Measurements from ENCODE around the gene APOB.
"Not testable (repeated sequence)": the region's sequence is repeated elsewhere in the genome, so short reads cannot be mapped to it uniquely, and the experiment has no call there.

APOB gene

DNA sequence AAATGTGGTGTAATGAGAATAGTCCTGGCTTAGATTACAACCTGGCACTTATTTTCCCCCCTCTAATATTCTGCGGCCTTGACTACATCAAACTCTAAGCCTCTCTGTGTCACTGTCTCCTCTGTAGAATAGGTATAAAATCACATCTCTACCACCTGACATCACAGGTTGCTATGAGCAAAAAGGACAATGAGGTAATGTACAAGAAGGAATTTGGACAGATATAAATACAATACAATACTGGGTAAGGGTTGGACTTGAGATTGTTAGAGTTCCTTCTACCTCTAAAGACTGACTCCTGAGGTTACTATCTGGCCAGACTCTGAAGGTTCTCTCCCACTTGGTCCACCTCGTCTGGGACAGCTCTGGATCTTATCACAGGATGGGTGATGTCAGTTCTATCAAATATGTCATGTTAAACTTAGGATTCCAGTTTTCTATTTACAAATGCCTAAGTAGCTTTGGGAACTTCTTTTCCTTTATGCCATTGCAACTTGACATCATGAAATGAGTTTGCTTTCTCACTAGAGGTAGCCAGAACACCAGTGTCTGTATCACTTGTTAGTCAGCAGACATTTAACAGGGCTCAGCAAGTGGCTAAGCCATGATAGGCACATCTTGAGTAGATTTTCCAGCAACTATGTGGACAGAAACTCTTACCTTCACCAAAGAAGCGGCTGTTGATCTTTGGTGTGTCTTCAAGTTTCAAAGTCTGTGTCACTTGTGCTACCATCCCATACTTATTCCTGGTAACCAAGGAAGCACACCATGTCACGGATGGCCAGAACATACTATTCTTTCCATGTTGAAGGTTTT lies 9.5 kb downstream of the APOB start:
- no peak for DNase-seq (ENCODE audit: low read depth in 2 of 2)

DNA sequence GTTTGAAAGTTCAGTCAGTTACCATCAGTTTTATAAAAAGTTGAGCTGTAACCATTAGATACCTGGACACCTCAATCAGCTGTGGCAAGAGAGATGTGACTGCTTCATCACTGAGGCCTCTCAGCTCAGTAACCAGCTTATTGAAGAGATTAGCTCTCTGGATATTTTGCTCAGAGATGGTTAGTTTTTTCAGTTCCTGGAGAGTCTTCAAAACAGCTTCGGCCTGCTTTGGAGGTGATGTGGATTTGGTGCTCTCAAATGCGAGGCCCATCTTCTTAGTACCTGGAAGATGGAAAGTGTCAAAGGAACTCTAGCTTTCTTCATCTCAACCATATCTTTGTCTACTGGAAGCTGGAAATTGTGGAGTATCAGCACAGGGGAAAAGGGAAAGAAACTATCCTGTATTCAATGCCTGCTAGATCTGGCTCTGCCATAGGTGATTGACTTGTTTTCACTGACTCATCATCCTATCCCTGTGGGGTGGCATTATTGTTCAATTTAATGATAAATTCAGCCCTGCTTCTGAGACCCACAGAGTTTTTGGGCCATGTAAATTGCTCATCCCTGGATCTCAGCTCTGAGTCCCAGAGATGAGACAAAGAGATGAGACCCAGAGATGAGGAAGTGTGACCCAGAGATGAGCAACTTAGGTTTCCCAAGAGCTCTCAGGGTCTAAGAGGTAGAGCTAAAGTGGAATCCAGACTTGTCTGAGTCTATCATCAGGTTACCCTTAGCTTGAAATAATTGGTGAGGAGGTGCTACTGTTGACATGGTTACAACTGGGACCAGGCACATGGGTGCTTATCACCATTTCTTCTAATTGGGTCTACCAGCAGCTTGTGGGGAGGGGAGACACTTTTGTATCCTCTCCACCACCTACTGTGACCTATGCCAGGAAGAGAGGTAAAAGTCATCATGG lies 10.4 kb downstream of the APOB start:
- no peak for DNase-seq (ENCODE audit: low read depth in 2 of 2)

DNA sequence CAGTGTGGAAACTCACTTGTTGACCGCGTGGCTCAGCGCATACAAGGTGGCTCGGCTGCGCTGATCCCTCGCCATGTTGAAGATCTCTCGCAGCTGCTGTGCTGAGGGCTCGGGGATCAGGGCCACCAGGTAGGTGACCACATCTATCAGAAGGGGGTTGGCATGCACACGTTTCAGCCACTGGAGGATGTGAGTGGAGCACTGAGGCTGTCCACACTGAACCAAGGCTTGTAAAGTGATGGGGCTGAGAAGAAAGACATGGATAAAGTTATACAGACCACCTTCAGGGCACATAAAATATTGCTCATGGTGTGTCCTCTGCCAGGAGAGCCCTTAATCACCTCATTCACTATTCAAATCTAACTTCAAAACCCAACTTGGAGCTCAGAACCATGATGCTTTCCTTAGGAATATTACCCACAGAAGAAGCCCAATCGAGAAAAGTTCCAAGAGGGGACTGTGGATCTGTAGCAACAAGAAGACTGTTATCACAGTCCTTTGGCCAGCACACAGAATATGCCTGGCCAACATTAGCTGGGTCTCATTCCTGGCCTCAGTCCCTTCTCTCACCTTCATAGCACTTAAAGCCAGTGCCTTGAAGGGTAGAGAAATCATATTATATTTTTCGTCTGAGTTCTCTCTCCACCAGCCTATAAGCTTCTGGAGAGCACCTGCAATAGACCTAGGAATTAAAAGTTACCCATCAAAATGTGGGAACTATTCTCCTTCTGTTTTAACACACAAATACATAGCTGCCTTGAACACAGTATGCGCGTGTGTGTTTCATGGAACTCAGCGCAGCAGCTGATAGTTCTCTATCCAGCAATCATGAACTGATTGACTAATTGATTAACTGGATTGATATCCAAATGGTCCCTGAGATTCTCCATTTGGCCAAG lies 11.3 kb downstream of the APOB start:
- DNase-seq (ENCODE audit: low read depth in 2 of 2), result no peak

DNA sequence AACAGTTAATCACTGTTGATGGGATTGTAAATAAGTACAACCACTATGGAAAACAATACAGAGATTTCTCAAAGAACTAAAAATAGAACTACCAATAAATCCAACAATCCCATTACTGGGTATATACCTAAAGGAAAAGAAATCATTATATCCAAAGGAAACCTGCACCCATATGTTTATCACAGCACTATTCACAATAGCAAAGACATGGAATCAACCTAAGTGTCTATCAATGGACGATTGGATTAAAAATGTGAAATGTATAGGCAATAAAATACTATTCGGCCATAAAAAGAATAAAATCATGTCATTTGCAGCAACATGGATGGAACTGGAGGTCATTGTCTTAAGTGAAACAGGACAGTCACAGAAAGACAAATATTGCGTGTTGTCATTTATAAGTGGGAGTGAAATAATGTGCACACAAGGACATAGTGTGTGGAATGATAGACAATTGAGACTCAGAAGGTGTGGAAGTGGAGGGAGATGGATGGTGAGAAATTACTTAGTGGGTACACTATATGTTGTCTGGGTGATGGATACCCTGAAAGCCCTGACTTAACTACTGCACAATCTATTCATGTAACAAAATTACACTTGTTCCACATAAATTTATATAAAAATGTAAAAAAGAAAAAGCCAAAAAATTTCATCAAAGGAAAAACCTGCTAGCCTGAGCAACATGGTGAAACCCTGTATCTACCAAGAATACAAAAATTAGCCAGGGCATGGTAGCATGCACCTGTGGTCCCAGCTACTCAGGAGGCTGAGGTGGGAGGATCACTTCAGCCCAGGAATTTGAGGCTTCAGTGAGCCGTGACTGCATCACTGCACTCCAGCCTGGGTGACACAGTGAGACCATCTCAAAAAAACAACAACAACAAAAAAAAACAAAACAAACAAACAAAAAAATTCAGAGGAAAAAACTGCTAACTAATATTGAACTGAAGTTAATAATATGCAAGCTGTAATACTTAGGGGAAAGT lies 12.6 kb downstream of the APOB start:
- no peak for DNase-seq (ENCODE audit: low read depth in 2 of 2)

DNA sequence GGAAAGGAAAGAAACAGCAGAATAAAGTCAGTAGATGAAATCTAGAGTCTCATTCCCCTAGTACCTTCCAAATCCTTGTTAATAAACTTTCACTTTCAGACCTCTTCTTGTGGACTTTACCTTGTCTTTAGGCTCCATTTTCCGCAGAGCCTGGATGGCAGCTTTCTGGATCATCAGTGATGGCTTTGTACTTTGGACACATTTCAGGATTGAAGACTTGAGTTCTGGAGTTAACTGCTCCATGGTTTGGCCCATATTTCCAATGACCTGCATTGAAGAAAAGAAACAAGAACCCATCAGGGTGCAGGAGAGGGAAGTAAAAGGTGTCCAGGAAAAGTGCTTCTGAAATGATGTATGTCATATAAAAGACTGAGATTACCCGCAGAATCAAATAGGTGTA lies 14.4 kb downstream of the APOB start:
- DNase-seq (ENCODE audit: low read depth in 2 of 2), result no peak

DNA sequence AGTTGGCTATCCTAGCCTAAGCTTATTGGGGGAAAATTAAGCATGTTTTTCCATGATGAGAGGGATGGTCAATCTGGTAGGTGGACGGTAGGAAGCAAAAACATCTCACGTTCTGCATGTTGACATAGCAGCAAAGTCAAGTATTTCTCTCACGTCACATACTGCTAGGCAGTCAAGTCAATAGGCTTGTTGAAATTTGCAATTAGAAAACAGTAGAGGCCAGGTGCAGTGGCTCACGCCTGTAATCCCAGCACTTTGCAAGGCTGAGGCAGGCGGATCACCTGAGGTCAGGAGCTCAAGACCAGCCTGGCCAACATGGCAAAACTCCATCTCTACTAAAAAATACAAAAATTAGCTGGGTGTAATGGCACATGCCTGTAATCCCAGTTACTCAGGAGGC lies 14.9 kb downstream of the APOB start:
- DNase-seq (ENCODE audit: low read depth in 2 of 2), result not testable (repeated sequence)

DNA sequence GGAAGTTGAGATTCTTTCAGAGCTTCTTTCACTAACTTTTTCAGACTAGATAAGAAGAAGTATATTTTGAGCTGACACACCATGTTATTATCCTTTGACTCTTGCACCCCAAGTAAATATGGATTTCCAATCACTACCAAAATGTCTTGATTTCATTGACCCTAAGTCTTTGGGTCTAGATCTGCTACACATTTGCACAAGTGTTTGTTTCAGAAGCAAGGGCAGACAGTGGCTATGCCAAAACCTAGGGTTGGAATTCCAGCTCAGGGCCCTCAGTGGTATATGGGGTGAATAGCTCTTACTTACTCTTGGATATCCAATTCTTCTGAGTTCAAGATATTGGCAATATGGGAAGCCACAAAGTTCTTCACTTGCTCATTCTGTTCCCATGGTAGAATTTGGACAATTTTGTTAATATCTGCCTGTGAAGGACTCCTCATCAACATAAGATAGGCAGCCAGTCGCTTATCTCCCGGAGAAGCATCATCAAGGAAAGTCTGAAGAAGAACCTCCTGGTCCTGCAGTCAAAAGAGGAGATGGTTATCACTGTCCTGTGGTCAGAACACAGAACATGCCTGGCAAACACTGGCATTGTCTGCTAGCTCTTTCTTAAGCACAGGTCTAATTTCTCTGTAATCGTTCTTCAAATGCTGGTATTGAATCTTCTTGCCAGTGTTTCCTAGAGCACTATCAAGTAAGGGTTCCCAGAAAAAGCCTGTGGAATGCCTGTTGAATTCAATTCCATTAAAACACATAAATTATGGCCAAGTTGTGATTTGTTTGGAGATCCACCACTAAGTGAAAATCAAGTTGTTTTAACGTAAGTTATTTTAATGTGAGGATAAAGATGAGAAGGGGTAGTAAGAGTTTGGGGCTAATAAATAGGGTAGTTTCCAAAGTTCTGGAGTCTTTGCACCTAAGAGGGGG lies 15.6 kb downstream of the APOB start:
- no peak for DNase-seq (ENCODE audit: low read depth in 2 of 2)

DNA sequence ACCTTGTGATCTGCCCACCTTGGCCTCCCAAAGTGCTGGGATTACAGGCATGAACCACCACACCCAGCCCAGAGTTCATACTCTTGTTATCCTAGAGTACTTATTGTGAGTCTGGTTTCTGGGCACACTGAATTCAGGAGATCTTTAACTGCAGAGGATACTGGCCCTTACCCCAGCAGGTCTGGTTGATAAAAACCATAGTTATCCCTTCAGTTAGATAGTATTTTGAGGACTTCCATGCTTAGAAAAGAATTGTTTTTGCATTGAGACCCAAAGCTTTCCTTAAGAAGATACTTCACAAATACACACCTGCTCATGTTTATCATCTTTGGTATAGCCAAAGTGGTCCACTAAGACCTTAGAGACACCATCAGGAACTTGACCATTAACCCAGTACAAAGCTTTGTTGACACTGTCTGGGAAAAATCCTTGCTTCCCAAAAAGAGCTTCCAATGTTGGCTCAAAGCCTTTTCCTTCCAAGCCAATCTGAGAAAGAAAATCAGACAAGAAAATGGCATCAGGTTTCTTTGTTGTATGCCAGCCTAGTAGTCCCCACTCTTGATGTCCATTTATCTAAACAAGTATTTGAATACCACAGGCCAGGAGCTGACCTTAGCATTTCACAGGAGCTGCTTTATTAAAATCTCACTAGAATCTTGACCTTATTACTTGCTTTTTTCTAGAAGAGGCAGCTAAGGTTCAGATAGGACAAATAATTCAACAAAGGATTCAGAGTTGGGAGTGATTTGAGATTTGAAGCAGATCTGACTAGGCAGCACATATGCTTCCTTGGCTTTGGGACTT lies 17.2 kb downstream of the APOB start:
- DNase-seq (ENCODE audit: low read depth in 2 of 2), result no peak

DNA sequence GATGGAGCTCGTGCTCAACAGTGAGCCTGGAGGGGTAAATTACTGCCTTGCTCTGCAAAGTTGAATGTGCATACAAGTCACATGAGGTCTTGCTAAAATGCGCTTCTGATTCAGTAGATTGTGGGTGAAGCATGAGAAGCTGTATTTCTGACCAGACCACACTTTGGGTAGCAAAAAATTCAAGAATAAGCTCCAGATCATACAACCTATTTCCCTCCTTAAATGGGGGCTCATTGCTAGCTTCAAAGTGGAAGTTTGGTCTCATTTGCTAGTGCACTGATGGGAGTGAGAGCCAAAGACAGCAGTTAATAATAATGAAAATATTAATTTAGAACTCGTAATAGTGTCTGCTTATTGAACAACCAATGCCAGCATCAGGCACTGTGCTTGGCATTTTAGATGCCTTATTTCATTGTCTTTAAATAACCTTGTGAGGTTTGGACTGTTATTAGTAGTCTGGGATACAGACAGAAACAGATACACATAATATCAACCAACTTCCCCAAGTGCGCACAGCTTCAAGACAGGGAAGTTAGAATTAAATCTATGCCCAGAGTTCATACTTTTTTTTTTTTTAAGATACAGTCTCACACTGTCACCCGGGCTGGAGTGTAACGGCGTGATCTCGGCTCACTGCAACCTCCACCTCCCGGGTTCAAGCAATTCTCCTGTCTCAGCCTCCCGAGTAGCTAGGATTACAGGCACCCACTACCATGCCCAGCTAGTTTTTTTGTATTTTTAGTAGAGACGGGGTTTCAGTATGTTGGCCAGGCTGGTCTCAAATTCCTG lies 18.0 kb downstream of the APOB start:
- no peak for DNase-seq (ENCODE audit: low read depth in 2 of 2)

DNA sequence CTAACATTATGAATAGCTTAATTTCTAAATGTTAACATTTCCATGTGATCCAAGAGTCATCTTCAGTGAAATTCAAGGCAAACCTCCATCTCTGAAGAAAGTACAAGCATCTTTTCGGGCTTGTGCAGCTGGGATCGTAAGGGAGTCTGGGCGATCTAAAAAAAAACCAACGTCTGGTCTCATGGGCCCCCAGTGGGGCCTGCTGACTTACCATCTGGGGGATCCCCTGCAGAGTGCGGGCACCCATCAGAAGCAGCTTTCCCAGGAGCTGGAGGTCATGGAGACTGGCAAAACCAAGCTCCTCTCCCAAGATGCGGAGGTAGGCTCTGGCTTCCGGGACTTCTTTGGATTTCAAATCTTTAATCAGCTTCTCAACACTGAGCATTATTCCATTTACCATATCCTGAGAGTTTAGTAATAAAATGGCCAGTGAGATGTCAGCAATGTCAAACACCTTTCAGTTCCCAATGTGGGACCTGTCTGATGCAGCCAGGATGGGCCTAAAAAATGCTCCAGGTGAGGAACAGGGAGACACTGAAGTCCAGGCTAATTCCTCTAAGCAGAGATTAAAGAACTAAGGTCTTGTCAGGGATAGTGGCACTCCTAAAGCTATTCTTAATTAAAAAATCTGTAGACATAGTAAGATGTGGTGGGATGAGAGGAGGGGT lies 19.0 kb downstream of the APOB start:
- no peak for DNase-seq (ENCODE audit: low read depth in 2 of 2)

DNA sequence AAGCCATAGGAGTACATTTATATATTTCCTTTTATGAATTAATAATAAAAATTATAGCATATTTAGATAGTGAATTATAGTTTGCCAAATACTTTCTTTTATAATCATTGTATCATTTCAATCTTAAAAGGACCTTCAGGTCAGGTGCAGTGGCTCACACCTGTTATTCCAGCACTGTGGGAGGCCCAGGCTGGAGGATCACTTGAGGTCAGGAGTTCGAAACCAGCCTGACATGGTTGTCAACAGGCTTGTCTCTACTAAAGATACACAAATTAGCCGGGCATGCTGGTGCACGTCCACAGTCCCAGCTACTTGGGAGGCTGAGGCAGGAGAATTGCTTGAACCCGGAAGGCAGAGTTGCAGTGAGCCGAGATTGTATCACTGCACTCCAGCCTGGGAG lies 19.7 kb downstream of the APOB start:
- DNase-seq (ENCODE audit: low read depth in 2 of 2), result no peak

DNA sequence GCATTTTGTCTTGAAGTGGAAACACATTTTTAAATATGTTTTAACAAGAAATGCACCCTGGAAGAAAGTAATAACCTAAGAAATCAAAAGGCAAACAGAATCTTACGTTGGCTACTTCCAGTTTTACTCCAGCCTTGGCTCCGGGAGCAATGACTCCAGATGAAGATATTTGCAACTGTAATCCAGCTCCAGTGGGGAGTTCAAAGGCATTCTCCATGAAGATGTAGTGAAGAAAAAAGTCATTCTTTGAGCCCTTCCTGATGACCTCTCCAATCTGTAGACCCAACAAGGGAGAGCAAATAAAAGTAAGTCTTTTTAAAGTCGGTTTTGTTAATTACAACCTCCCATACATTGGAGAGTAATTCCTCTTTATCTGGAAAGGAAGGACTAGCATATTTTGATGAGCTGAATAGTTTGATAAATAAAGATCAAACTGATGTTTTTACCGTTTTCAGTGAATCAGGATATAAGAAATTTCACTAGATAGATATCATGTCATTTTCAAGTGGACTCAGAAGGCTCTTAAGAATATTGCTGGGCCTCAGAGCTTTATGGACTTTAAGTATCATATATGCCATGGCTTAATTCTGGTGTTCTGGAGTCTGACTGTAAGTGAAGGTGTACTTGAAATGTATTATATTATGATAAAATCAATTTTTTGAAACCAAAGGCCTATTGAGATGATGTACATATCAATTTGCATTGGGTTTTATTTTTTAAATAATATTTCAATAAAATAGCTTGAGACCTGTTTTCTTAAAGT lies 20.3 kb downstream of the APOB start:
- no peak for DNase-seq (ENCODE audit: low read depth in 2 of 2)

DNA sequence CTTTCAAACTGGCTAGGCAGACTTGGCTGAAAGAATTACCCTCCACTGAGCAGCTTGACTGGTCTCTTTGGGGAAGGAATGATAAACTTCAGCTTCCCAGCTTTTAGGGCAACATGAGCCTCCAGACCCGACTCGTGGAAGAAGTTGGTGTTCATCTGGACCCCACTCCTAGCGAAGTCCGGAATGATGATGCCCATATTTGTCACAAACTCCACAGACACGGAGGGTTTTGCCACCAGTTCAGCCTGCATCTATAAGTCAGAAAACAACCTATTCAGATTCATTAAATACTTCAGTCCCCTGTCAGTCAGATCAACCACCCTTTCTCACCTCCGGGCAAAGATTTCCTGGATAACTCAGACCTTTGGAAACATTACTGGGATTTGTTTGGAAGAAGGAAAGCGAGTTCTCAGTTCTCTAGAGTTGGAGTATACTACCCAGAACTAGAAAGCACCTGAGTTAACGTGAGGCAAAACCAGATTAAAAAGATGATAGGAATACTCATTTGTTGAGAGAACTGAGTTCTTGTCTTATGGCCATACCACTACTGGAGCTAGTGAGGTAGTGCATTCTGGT lies 21.0 kb downstream of the APOB start:
- DNase-seq (ENCODE audit: low read depth in 2 of 2), result no peak

DNA sequence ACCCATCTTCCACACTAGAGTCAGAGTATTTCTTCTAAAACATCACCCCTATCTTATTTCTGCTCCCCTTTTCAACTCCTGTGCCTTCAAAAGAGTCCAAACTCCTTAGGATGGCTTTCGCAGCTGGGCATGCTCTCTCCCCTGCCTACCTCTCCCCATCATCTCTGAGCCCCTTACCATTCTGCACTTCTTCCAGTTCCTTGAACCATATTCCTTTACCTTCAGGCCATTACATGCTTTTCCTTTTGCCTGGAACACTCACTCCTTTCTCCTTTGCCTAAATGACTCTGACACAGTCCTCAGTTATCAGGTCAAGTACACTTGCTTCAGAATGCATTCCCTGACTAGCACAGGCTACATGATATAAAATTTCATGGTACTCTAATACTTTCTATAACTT lies 22.4 kb downstream of the APOB start:
- DNase-seq (ENCODE audit: low read depth in 2 of 2), result no peak

DNA sequence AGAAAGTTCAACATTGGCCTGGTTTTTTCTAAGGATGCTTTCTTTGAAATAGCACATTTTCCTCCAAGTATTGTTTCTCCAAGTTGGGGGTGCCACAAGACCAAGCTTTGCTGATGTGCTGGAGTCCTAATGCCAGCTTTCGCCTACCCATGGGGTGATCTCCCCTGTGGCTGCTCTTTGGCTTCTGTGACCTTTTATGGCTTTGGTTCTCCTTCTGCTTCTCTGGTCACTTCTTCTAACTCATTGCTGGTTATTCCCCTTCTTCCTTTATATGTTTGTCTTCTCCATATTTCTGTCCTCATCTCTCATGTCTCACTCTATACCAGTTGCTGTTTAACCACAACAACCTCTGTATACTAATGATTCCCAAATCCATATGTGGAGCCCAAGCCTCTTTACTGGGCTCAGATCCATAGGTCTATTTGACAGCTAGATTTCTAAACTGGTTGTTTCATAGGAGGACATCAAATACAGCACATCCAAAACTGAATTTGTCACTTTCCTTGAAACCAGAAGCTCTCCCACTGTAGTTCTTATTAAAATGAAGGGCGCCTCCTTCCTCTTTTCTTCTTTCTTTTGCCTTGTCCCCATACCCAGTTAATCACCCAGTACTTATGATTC lies 23.1 kb downstream of the APOB start:
- no peak for DNase-seq (ENCODE audit: low read depth in 2 of 2)

All from fibroblast of skin of left quadriceps (primary cell).